Tibial nerve (tissue), 4 donors: ENCODE measurements around the gene ABHD15.

Experiments
- CTCF ChIP-seq, 5 experiments: fragments of 200-600 bp in 3 of 5; fragments of 450-650 bp in 2 of 5; sonication (generic) in 3 of 5; IDR thresholded peaks; one replicate each; pipeline ENCODE4 v1.5.1; 2016 to 2019; ENCODE audit warnings: antibody characterized with exemption in 5 of 5, mild to moderate bottlenecking in 3 of 5, moderate library complexity in 2 of 5
- EP300 ChIP-seq, 2 donors: sonication (generic); formaldehyde crosslinking; IDR thresholded peaks; one replicate each; pipeline ENCODE4 v1.6.1; 2017; ENCODE audit warnings: antibody characterized with exemption in 2 of 2, mild to moderate bottlenecking in 1 of 2
- POLR2A ChIP-seq, 2 donors: fragments of 450-650 bp; IDR thresholded peaks; one replicate each; pipeline ENCODE4 v1.6.1; 2017; ENCODE audit warnings: antibody characterized with exemption in 2 of 2, mild to moderate bottlenecking in 2 of 2, moderate library complexity in 2 of 2

- TF ChIP-seq POLR2A (IDR thresholded peaks at IDR 0.05) (no peak), CTCF (IDR thresholded peaks at IDR 0.05) (no peak), EP300 (IDR thresholded peaks at IDR 0.05) (no peak)
Observed at GRCh38 chr17:29590411-29591145, 23.7 kb upstream of the ABHD15 start.
